Gastrocnemius medialis (tissue), 4 donors: ENCODE results near the gene ZFC3H1.

Source experiments
- POLR2A ChIP-seq, 2 donors: fragments of 450-650 bp; IDR thresholded peaks; one replicate each; pipeline ENCODE4 v1.6.1; 2017; ENCODE audit warnings: antibody characterized with exemption in 2 of 2, mild to moderate bottlenecking in 2 of 2, moderate library complexity in 2 of 2
- TF ChIP-seq, protein P1 (sequence below), 5 experiments: fragments of 450-650 bp in 3 of 5; fragments of 200-600 bp in 2 of 5; sonication (generic) in 2 of 5; IDR thresholded peaks in 4 of 5; conservative IDR thresholded peaks in 1 of 5; 1 replicate in 4 of 5; 2 replicates in 1 of 5; pipeline ENCODE4 v1.5.1; 2016 to 2019; ENCODE audit warnings: antibody characterized with exemption in 5 of 5, mild to moderate bottlenecking in 3 of 5, moderate library complexity in 3 of 5

DNA sequence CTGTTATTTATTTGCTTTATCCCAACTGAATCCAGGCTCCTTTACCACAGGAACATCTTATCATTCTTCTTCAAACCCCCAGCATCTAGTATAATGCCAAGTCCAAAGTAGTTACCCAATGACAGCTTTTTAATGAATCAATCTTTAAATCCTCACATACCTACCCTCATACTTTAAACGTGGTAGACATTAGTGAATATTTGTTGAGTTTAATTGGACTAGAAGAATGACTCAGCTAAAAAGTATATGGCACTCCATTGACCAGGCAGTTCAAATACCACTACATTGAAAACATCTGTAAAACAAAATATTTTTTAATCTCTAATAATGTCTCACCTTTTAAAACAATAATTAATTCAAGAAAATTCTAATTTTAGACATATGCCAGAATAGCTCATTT is 98.1 kb downstream of the ZFC3H1 start:
- TF ChIP-seq, protein P1, sequence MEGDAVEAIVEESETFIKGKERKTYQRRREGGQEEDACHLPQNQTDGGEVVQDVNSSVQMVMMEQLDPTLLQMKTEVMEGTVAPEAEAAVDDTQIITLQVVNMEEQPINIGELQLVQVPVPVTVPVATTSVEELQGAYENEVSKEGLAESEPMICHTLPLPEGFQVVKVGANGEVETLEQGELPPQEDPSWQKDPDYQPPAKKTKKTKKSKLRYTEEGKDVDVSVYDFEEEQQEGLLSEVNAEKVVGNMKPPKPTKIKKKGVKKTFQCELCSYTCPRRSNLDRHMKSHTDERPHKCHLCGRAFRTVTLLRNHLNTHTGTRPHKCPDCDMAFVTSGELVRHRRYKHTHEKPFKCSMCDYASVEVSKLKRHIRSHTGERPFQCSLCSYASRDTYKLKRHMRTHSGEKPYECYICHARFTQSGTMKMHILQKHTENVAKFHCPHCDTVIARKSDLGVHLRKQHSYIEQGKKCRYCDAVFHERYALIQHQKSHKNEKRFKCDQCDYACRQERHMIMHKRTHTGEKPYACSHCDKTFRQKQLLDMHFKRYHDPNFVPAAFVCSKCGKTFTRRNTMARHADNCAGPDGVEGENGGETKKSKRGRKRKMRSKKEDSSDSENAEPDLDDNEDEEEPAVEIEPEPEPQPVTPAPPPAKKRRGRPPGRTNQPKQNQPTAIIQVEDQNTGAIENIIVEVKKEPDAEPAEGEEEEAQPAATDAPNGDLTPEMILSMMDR (IDR thresholded peaks at IDR 0.05 in 4 of 5, conservative IDR thresholded peaks at IDR 0.05 in 1 of 5): no peak
- no peak for TF ChIP-seq POLR2A (IDR thresholded peaks at IDR 0.05)
